Umbilical cord (tissue), 2 donors: ENCODE results near the gene L3HYPDH. TPM values are rescaled to one million over a fixed set of nuclear protein-coding genes. Genes with fewer than 3 reads are reported as not detected.
"Not testable (repeated sequence)": the region's sequence is repeated elsewhere in the genome, so short reads cannot be mapped to it uniquely, and the experiment has no call there.

ENCODE experiments used
- DNase-seq: peaks from one replicate; pipeline ENCODE4 v3.0.0-alpha.2; 2015; ENCODE audit warnings: low spot score
- total RNA-seq: library from RNA; depleted of rRNA; stranded (reverse); fragments of >200 nt; gene quantifications from one replicate; pipeline ENCODE4 v1.2.3, GENCODE V29; 2014; ENCODE audit warnings: low replicate concordance; ENCODE audit not compliant: insufficient read depth

The L3HYPDH gene
- total RNA-seq, 1 donor from 2014 or later, result 56.1 TPM

DNA sequence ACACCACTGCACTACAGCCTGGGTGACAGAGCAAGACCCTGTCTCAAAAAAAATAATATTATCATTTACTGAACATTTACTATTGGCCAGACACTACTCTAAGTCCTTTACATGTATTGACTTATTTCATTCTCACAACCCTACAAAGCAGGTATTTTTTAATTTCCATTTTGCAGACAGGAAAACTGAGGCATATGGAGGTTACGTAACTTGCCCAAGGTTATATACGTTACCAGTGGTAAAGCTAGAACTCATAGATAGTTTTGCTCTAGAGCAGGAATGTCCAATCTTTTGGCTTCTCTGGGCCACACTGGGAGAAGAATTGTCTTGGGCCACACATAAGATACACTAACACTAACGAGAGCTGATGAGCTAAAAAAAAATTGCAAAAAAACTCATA, 5.7 kb downstream of the L3HYPDH start:
- no peak for DNase-seq

DNA sequence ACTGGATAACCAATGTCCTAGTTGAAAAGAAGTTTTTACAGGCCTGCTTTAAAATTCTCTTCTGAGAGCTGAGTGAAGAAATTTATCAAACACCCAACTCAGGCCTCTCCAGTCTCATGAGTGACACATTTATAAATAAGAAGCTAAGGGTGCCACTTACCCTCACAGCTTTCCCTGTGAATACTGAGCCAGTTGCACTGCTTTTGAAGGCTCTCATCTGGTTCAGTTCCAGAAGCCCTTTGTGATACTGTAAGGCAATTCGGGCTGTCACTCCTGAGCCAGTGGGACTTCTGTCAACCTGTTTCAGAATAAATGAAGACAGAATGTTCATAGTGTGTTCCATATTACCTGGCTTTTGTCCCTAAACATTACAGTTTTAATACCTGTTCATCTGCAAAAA, 8.5 kb downstream of the L3HYPDH start:
- no peak for DNase-seq

DNA sequence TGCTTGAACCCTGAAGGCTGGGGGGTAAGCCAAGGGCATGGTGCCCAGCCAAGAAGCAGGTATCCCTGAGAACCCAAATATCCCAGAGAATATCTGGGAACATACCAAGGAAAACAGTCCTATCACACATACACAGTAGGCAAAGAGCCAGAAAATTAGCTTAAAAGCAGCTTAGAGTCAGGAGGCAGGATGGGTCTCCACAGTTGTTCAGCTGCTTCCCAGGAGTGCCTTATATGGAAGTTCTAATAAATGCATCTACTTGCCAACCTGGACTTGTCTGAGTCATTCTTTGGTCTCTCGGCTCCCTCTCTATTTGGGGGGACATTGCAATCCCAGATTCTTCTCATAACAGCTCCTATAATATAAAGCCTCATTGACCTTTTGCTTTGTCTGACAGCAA, 10.0 kb downstream of the L3HYPDH start:
- DNase-seq, result no peak

DNA sequence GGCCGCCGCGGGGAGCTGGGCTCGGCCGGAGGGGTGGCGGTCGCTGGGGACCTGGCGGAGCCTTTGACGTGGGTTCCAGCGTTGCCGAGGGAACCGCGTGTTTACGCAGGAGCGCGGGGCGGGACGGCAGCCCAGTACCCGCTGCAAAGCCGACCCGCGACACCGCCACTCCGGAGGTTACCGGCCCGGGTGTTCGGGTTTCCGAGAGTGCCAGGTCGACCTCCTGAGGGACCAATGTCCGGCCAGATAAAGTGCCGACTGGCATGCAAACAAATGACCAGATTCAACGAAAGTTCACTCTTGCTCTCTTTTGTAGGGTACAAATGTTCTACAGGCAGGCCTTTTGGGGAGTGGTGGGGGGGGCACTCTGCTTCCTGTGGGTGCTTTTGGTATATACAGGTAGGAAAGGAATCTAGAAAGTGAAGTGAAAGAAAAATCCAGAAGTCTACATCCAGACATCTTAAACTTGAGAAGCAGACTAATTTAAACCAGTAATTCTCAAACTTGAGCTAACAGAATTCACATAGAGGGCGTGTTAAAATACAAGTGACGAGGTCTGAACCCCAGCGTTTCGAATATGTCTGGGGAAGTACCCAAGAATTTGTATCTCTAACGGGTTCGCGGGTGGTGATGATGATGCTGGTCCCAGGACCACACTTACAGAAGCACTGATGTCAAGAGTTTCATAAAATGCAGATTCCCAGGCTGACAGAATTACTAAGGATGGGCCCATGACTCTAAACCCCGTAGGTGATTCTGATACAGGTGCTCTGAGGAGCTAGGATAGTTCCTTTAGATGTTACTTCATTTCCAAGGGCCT, 18.7 kb downstream of the L3HYPDH start, which contains the start of gene GPR135:
Gene GPR135, minus strand, starts transcription at position 65 of the 820 bp plus-strand sequence. CDS start 154 bp downstream, outside the sequence.
- DNase-seq, result no peak

DNA sequence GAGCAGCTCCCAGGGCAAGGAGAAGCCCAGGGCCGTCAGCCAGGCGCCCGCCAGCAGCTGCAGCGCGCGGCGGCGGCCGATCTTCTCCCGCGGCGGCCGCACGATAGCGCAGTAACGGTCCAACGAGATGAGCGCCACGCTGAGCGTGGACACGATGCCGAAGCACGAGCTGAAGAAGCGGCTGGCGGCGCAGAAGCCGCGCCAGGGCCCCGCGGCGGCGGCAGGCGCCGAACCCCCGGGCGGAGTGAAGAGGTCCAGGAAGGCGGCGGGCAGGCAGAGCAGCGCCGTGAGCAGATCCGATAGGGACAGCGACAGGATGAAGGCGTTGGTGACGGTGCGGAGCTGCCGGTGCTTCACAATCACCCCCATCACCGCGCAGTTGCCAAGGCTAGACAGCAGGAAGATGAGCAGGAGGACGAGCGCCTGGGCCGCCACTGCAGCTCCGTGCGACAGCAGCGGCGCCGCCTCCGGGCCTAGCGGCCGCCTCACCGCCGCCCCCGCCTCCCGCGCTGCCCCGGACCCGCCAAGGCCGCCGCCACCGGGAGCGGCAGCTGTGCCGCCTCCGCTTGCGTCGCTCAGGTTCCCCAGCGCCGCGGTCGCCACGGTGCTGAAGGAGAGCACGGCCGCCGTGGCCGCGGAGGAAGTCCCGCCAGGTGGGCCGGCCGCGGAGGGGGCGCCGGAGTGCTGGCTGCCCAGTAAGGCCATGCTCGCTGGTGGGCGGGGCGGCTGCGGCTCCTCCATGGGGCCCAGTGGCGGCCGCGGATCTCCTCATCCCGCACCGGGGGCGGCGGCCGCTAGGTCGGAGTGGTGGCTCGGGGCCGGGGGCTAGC, 19.5 kb downstream of the L3HYPDH start:
- peak; percentile 69 for DNase-seq

DNA sequence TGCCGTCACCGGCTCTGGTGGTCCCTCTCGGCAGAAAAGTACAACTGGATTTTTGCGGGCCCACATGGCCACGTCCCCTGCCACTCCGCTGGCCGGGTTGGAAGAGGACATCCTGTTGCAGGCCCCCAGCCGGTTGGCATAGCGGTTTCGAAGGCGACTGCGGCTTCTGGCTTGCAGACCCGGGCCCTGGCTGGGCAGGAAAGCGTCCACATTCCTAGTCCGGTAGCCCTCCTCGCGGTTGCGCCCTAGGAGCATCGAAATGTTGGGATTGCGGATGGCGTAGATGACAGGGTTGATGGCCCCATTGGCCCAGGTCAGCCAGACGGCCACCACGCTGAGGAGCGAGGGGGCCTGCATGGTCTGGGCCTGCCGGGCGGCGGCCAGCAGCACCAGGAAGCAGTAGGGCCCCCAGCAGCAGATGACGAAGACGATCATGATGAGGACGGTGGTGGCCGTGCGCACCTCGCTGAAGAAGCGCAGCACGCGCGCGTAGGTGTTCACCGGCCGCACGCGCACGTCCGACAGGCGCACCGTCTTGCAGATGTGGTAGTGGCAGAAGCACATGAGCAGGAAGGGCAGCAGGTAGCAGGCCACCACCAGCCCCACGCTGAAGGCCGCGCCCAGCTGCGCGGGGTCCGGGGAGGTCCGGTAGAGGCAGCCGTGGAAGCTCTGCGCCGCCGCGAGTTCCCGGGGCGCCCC, 20.3 kb downstream of the L3HYPDH start:
- no peak for DNase-seq

DNA sequence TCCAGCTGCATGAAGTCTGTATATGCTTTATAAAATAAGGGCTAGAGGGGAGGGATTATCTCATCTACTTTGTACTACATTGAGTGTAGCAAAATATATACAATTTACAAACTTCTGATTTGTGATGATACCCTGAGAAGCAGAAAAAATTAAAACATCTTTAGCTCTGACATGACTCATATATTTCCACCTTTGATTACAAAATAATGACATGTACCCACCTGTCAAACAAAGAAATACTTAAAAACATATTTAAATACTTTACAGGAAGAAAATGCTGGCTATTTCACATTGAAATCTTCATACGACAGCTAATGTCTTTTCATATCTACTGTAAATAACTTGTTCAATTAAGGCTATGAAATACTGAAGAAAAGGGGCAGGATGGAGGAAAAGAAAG, 22.3 kb downstream of the L3HYPDH start:
- DNase-seq, result no peak

DNA sequence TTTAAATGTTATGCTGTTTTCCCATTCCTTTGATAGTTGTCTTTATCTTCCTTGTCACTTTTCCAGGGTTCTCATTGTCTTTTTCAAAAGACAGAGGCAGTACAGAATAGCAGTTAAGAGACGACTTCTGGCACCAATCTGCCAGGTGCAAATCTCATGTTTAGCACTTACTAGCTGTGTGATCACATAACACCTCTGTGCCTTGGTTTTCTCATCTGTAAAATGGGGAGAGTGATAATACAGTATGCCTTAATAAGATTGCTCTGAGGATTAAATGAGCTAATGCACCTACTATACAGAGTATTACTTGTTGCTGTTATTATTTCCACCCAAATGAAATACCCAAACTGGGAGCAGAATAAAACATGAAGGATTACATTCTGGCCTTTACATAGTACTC, 23.8 kb downstream of the L3HYPDH start:
- no peak for DNase-seq

DNA sequence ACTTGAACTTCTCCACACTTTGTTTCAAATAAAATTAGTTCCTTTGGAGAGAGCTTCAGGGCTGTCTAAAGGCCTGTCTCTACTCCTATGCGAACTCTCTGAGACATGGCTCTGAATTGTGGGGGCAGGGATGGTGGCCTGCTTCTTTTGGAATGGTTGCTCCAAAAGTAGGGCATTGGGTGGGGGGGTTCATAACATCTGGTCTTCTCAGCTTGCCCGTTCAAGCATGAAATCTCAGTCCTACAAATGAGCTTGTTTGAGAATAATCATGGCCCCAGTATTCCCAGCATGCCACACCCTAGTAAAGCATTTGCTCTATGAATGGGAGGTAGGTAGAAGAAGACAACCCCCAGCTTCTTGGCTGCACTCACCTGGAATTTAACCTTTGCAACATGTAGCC, 25.7 kb downstream of the L3HYPDH start:
- no peak for DNase-seq

DNA sequence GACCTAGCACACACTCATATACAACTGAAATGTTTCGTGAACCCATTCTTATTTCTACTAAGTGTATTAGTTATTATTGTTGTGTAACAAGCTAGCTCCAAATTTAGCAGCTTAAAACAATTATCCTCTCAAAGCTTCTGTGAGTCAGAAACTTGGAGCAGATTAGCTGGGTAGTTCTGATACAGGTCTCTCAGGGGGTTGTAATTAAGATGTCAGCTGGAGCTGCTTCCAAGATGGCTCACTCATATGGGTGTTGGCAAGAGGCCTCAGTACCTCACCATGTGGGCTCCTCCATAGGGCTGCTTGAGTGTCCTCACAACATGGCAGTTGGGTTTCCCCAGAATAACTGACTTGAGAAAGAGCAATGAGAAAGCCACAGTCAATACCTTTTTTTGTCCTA, 28.8 kb downstream of the L3HYPDH start:
- no peak for DNase-seq

DNA sequence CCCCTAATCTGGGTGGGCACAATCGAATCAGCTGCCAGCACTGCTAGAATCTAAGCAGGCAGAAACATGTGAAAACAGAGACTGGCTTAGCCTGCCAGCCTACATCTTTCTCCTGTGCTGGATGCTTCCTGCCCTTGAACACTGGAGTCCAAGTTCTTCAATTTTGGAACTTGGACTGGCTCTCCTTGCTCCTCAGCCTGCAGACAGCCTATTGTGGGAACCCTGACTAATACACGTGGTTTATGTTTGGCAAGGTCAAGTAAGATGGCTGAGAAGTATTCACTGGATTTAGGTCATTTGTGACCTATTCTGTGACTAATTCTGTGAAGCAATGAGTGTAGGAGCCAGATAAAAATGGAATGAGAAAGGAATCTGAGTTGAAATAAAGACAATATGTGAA, 30.1 kb downstream of the L3HYPDH start:
- peak; percentile 8 for DNase-seq

DNA sequence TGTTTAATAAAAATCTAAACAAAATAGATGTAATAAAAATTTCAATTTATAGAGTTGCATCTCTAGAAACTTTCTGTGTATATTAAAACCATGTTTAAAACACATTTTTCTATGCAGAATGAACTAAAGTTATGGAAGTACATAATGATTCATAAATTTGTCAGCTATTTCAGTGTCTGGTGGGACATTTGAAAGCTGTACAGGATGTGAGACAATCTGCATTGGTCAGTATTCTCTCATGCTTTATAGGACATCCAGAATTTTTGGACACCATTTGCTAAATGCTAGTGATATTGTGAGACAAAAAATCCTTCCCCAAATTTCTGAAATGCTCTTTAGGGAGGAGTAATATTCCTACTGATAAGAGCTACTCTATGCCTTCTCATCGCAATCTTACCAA, 32.4 kb downstream of the L3HYPDH start:
- DNase-seq, result no peak

DNA sequence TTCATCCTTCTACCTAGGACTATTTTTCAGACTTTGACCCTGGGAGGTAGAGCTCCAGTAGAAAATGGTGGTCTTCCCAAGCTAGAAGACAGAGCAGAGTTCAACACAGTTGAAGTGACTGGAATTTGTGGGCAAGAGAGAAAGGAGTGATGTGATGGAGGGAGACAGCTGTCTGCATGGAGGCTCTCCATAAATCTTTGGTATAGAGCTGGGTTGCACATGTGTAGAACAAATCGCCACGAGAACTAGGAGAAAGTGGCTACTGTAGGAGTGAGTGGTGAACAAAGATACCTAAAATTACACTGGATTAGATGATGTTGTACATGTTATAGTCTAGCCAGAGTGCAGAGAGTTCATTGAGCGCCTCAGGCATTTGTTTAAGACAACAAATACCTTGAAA, 33.5 kb downstream of the L3HYPDH start:
- no peak for DNase-seq

DNA sequence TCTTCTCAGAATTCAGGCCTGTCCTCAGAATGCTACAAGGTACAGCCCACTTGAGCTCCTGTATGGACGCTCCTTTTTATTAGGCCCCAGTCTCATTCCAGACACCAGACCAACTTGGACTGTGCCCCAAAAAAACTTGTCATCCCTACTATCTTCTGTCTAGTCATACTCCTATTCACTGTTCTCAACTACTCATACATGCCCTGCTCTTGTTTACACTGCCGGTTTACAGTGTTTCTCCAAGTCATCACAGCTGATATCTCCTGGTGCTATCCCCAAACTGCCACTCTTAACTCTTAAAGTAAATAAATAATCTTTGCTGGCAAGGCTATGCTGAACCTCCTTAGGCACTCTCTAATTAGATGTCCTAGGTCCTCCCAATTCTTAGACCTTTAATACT, 35.5 kb downstream of the L3HYPDH start:
- DNase-seq, result not testable (repeated sequence)

DNA sequence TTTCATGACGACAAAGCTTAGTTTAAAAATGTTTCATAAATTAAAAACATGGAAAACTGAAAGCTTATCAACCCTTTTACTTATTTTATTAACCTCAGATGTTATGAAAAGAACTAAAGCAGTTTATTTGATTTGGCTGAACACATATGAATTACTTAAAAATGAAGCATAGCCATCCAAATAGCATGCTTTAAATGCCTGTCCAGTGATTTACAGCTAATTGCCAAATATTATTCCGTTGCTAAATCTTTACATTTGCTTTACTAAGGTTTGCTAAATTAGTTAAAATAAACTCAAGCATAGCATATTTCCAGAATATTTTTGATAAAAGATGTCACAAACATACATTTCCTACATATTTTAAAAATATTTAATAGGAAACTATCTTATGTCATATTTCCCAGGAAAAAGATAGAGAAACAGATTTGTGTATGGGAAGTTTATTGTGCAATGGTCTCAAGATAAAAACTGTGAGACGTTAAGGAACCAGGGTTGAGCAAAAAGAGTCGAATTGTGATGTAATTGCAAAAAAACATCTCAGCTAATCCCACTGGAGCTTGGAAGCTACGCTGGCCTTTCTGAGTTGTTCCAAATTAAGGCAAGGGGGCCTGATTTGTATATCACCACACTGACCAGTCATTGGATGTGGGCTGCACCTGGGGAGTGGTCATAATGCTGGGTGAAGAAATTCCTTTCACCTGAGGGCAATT, 44.8 kb downstream of the L3HYPDH start:
- DNase-seq, result peak; percentile 50

DNA sequence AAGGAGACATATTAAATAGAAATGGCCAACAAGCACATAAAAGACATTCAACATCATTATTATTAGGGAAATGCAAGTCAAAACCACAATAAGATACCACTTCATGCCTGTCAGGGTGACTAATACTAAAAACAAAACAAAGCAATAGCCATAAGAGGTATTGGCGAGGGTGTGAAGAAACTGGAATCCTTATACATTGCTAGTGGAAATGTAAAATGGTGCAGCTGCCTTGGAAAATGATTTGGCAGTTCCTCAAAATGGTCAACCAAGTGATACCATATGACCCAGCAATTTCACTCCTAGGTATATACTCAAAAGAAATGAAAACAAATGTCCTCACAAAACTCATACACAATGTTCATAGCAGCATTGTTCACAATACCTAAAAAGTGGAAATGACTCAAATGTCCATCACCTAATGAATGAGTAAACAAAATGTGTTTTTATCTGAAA, 46.0 kb downstream of the L3HYPDH start:
- no peak for DNase-seq

DNA sequence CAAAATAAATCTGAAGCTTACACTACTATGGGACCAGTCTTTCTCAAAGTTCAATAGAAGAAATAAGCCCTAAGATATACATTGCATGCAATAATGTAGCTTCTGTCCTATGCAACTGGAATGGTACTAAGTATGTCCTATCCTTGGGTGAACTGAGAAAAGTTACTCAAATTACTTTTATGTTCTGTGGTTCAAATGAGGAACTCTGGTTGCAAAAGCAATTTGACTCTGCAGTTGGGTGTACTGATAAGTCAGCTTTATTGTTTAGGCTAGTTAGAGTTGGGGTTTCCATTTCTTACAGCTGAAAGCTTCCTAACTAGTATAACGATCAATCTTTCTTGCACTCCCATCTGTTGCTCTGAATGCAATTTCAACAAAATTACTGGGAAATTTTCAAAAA, 48.2 kb downstream of the L3HYPDH start:
- no peak for DNase-seq

DNA sequence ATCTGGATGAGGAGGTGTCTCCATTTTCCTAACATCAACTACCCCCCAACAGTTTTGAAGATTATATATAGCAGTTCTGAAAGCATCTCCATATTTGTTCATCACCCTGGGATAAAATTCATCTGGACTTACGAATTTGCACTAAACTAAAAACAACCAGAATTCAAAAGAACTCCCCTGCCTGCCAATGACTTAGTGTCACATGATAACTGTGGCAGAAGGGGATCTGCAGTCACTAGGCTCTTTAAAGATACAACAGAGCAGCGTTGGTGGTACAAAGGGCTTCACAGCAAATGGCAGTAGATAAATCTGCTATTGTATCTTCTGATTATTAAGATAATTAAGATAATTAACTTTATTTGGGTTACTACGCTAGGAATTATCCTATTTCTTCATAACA, 49.1 kb downstream of the L3HYPDH start:
- no peak for DNase-seq

DNA sequence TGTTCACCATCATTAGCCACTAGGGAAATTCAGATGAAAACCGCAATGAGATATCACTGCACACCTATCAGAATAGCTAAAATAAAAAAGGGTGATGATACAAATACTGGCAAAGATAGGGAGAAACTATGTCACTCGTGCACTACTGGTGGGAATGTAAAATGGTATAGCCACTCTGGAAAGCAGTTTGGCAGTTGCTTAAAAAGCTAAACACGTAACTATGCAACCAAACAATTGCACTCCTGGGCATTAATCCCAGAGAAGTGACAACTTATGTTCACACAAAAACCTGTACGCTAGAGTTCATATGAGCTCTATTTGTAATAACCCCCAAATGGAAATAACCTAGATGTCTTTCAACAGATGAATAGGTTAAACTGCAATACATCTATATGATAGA, 54.4 kb downstream of the L3HYPDH start:
- no peak for DNase-seq

DNA sequence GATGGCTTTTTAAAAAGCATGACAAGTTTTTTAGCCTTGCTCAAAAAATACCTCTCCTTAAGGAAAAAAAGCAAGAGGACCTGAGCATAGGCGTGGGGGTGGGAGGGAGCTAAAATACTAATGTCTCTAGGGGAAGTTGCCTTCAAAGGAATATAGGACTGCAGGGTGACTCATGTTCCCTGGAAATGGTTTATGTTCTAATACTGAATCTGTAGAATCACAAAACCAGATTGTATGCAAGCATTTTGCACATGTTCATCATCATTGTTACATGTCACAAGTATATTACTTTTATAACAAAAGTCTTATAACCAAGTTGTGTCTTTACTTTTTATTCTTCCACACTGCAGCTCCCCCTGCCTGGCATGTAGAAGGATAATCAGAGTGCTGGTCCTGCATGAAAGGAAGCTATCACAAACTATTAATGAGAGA, 55.6 kb downstream of the L3HYPDH start:
- DNase-seq, result peak; percentile 75
